ENCODE data around the gene BLOC1S3.

The BLOC1S3 gene

GRCh38 chr19:45182758-45183157 is 4.2 kb downstream of the BLOC1S3 start:
- DNase-seq (ENCODE audit: low read depth in 2 of 2): no peak

DNA sequence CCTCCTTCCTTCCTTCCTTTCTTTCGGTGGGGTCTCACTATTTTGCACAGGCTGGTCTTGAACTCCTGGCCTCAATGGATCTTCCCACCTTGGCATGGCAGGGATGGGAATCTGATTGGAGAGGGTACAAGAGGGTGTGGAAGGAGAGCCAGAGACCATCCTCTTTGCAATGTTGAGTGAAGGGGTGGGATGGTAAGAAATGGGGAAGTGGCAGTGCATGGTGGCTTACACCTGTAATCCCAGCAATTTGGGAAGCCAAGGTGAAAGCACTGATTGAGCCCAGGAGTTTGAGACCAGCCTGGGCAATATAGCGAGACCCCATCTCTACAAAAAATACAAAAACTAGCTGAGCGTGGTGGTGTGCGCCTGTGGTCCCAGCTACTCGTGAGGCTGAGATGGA is 5.5 kb downstream of the BLOC1S3 start:
- no peak for DNase-seq (ENCODE audit: low read depth in 2 of 2)

- DNase-seq (ENCODE audit: low read depth in 2 of 2): no peak
These were observed 8.1 kb downstream of the BLOC1S3 start for GRCh38 chr19:45186509-45187334.

- no peak for DNase-seq (ENCODE audit: low read depth in 2 of 2)
These were observed 9.0 kb downstream of the BLOC1S3 start for GRCh38 chr19:45187421-45188100.

- DNase-seq (ENCODE audit: low read depth in 2 of 2): no peak
These were observed 11.4 kb downstream of the BLOC1S3 start for GRCh38 chr19:45189971-45190370.

DNA sequence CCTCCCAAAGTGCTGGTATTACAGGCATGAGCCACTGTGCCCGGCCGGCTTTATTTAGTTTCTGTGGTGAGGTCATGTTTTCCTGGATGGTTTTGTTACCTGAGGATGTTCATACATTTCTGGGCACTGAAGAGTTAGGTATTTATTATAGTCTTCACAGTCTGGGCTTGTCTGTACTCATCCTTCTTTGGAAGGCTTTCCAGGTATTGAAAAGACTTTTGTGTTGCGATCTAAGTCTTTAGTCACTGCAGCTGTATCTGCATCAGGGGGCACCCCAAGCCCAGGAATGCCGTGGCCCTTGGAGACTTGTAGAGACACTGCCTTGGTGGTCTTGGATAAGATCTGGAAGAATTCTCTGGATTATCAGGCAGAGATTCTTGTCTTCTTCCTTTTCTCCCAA is 12.8 kb downstream of the BLOC1S3 start:
- DNase-seq (ENCODE audit: low read depth in 2 of 2): no peak

DNA sequence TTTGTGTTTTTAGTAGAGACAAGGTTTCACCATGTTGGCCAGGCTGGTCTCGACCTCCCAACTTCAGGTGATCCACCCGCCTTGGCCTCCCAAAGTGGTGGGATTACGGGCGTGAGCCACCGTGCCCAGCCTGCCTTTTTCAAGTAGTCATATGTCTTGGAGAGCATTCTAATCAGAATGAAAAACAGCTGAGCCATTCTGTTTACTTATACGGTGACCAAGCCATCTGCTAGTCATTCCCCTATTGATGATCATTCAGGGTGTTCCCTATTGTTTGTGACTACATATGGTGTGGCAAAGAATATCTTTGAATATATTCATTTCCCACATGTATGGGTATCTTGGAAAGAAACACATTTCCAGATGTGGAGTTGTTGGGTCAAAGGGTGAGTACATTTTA is 17.2 kb downstream of the BLOC1S3 start:
- no peak for DNase-seq (ENCODE audit: low read depth in 2 of 2)

DNA sequence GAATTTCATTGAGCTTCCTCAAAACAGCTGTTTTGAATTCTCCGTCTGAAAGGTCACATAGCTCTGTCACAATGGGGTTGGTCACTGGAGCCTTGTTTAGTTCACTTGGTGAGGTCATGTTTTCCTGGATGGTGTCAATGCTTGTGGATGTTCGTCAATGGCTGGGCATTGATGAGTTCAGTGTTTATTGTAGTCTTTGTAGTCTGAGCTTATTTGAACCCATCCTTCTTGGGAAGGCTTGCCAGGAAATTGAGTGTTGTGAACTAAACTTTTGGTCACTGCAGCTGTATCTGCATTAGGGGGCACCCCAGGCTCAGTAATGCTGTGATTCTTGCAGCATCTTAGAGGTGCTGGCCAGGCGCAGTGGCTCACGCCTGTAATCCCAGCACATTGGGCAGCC is 22.0 kb downstream of the BLOC1S3 start:
- no peak for DNase-seq (ENCODE audit: low read depth in 2 of 2)

DNA sequence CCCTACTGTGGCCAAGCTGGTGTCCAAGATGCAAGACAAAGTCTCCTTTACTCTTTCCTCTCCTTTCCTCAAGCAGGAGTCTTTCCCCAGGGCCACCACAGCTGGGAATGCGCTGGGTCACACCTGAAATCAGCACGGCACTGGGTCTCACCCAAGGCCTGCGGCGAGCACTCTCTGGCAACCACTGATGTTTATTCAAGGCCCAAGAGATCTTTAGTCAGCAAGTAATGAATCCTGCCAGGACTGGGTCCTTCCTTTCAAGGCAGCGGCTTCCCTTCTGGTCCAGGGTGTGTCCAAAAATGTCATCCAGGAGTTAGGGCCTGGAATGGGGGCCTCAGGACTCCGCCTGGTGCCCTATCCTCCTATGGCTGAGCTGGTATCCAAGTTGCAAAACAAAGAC is 24.1 kb downstream of the BLOC1S3 start:
- no peak for DNase-seq (ENCODE audit: low read depth in 2 of 2)

- no peak for DNase-seq (ENCODE audit: low read depth in 2 of 2)
These were observed 27.2 kb downstream of the BLOC1S3 start for GRCh38 chr19:45205810-45206209.

- no peak for DNase-seq (ENCODE audit: low read depth in 2 of 2)
These were observed 27.7 kb downstream of the BLOC1S3 start for GRCh38 chr19:45206328-45206727.

DNA sequence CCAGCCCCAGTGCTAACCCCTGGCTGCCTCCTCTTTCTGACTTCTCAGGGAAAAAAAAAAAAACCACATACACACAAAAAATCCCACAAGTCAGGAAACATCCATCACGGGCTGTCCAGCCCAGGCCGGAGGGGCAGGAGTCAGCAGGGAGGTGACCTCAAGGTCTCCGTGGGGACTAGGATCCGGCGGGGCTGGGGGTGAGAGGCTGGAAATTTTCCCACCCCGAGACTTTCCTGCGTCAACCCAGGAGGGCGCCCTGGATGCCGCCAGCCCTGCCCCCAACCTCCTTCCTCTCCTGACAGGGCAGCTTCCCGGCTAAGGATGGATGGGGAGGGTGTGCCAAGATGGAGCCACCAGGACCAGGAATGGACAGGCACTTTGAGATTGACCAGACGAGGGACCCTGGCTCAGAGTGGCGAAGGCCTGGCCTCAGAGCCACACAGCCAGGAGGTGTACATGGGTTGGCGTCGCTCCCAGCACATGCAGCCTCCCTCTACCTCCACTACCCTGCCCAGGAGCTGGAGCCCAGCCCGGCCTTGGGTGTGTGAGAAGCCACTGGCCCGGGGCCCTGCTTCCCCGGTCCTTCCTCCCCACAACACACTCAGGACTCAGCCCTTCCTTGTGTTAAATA is 33.3 kb downstream of the BLOC1S3 start:
- no peak for DNase-seq (ENCODE audit: low read depth in 2 of 2)

GRCh38 chr19:45213031-45213430 is 34.4 kb downstream of the BLOC1S3 start:
- DNase-seq (ENCODE audit: low read depth in 2 of 2): no peak

- DNase-seq (ENCODE audit: low read depth in 2 of 2): no peak
These were observed 37.0 kb downstream of the BLOC1S3 start for GRCh38 chr19:45215391-45216191.

DNA sequence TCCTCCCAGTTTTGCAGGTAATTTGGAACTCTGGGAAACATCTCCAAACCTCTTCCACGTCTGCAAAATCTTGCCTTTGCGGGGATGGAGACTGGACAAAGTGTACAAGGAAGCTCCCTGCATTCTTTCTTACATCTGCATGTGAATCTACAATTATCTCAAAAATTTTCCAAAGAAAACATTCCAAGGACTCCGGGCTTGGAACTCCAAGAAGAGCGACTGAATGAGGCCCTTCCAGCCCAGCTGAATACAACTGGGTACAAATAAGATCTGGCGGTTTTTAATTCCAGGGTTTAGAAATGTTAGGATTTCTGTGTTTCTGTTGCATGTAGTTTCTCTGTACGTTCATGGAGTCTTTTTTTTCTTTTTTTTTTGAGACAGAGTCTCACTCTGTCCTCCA is 38.1 kb downstream of the BLOC1S3 start:
- DNase-seq (ENCODE audit: low read depth in 2 of 2): no peak

- DNase-seq (ENCODE audit: low read depth in 2 of 2): no peak
These were observed 38.8 kb downstream of the BLOC1S3 start for GRCh38 chr19:45217193-45217956.

DNA sequence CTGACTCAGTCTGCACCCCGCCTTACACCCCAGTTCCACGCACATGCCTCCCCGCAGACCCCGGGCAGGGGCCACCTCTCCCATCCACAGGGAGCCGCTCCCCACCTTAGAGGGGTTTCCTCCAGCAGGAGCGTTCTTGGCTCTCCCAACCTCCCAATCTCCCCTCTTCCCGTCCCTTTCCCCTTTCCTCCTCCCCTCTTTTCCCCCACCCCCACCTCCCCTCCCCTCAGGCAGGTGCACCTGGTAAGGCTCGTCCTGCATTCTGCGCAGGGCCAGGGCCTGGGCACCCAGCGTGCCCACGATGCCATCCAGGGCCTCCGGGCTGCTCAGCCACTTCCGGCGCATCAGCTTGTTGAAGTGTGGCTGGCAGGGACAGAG is 39.4 kb downstream of the BLOC1S3 start:
- no peak for DNase-seq (ENCODE audit: low read depth in 2 of 2)

GRCh38 chr19:45218426-45218825 is 39.8 kb downstream of the BLOC1S3 start:
- no peak for DNase-seq (ENCODE audit: low read depth in 2 of 2)

- no peak for DNase-seq (ENCODE audit: low read depth in 2 of 2)
These were observed 40.5 kb downstream of the BLOC1S3 start for GRCh38 chr19:45218911-45219743.

DNA sequence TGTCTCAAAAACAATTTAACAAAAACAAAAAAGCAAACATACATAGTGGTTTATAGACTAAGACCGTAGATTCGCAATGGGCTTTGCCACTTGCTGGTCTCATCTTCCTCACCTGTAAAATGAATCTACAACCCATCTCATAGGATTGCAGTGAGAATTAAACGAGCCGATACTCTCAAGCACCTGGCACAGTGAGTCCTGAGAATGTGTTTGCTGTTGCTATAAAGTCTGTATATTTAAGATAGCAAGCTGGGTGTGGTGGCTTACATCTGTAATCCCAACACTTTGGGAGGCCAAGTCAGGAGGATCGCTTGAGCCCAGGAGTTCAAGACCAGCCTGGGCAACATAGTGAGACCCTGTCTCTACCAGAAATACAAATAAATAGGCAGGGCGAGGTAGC is 44.1 kb downstream of the BLOC1S3 start:
- DNase-seq (ENCODE audit: low read depth in 2 of 2): no peak

All from stimulated activated CD8-positive, alpha-beta memory T cell treated with anti-CD3 and anti-CD28 coated beads, Interleukin-7, amount 100 ng/mL, for 1 hour (primary cell).